ENCODE measurements around the gene CDC14A.

Gene CDC14A, protein sequence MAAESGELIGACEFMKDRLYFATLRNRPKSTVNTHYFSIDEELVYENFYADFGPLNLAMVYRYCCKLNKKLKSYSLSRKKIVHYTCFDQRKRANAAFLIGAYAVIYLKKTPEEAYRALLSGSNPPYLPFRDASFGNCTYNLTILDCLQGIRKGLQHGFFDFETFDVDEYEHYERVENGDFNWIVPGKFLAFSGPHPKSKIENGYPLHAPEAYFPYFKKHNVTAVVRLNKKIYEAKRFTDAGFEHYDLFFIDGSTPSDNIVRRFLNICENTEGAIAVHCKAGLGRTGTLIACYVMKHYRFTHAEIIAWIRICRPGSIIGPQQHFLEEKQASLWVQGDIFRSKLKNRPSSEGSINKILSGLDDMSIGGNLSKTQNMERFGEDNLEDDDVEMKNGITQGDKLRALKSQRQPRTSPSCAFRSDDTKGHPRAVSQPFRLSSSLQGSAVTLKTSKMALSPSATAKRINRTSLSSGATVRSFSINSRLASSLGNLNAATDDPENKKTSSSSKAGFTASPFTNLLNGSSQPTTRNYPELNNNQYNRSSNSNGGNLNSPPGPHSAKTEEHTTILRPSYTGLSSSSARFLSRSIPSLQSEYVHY

DNA sequence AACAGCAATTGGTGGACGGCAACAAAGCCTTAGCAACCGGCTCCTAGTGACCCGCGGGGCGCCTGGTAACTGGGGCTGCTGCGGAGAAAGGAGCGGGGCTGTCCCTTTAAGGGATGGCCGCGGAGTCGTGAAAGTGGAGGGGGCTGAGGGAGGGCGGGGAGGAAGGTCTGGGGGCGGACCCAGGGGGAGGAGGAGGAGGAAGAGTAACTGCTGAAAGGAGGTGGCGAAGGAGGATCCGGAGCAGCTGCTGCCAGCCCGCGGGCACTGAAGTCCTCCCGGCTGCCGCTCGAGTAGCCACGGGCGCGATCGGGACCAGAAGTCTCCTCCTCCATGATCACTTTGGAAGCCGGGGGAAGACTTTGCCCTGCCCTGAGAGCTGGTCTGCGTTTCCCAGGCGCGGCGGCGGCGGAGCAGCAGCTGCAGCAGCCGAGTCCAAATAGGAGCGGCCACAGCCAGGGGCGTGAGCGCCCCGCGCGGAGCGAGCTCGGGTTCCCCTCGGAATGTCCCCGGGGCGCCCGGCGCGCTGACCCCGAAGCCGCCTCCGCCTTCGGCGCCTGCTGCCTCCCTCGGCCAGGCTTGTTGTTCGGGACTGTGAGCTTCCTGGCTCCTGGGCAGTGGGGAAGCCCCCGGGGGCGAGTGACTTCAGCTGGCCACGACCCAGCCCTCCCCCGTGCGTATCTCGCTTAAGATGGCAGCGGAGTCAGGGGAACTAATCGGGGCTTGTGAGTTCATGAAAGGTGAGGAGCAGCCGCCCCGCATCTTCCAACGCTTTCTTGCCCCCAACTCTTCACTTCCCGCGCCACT, at the start of gene CDC14A:
Gene CDC14A, plus strand, starts transcription at position 240 of the 804 bp plus-strand sequence. Its CDS starts 449 bp downstream, at position 689.
- no peaks in the 10 kb centered on the region for H4K20me1 ChIP-seq (ENCODE audit: insufficient read depth, low read length)
- H3F3A ChIP-seq (ENCODE audit: insufficient read depth, low read length), result peaks cover 4% of the 10 kb centered on the region; the same call in 1 of the 2 replicates
- no peaks in the 10 kb centered on the region for H3K9me3 ChIP-seq (ENCODE audit: low read length)
- no peak for TF ChIP-seq CTCF (IDR thresholded peaks at IDR 0.05; ENCODE audit: low read length)
- TF ChIP-seq EZH2 (IDR thresholded peaks at IDR 0.05; ENCODE audit: borderline replicate concordance, low read length), result no peak
- H3K4me2 ChIP-seq (ENCODE audit: low read length), result peak within 1 kb of the TSS; percentile 79
- peaks cover 19% of the 10 kb centered on the region for H3K4me1 ChIP-seq (ENCODE audit: insufficient read depth, low read length, severe bottlenecking)
- H3K4me3 ChIP-seq (ENCODE audit: low read depth, low read length, poor library complexity, severe bottlenecking), result peak within 1 kb of the TSS; percentile 68
- no peaks in the 10 kb centered on the region for H3K27me3 ChIP-seq (ENCODE audit: insufficient read depth, low read length)
- H3K9me2 ChIP-seq (ENCODE audit: low read depth, low read length), result no peaks in the 10 kb centered on the region
- H3K27ac ChIP-seq (ENCODE audit: low read depth, low read length, poor library complexity, severe bottlenecking), result peak within 1 kb of the TSS; percentile 53
- H3K9ac ChIP-seq (ENCODE audit: low read length), result peak within 1 kb of the TSS; percentile 60
- no peaks in the 10 kb centered on the region for H3K79me2 ChIP-seq (ENCODE audit: insufficient read depth, low read length)
- H2AFZ ChIP-seq (ENCODE audit: low read length), result peak within 1 kb of the TSS; percentile 30; the same call in 1 of the 2 replicates
- no peaks in the 10 kb centered on the region for H3K36me3 ChIP-seq (ENCODE audit: insufficient read depth, low read length)

DNA sequence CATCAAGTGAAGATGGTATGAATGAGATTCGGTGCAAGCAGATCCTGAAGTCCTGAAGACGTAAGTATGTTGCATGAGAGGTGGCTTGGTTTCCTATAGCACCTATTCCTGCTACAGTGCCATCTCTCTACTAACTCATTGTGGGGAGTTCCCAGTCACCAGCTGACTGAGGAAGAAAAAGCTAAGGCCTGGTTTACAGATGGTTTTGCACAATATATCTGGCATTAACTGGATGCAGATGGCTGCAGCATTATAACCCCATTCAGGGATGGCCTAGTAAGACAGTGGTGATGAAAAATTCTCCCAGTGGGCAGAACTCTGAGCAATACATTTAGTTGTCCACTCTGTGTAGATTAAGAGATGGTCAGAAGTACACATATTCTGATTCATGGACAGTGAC, 49.6 kb upstream of the CDC14A start:
- no peaks in the 10 kb centered on the region for H3K79me2 ChIP-seq (ENCODE audit: insufficient read depth, low read length)
- H3K4me3 ChIP-seq (ENCODE audit: low read depth, low read length, poor library complexity, severe bottlenecking), result no peak overlapping the region
- H3K36me3 ChIP-seq (ENCODE audit: insufficient read depth, low read length), result no peaks in the 10 kb centered on the region
- H4K20me1 ChIP-seq (ENCODE audit: insufficient read depth, low read length), result no peaks in the 10 kb centered on the region
- no peak overlapping the region for H3K9ac ChIP-seq (ENCODE audit: low read length)
- H3K4me2 ChIP-seq (ENCODE audit: low read length), result no peak overlapping the region
- no peaks in the 10 kb centered on the region for H3K9me3 ChIP-seq (ENCODE audit: low read length)
- H3K27ac ChIP-seq (ENCODE audit: low read depth, low read length, poor library complexity, severe bottlenecking), result no peak overlapping the region
- no peaks in the 10 kb centered on the region for H3K9me2 ChIP-seq (ENCODE audit: low read depth, low read length)
- no peaks in the 10 kb centered on the region for H3K27me3 ChIP-seq (ENCODE audit: insufficient read depth, low read length)
- H3K4me1 ChIP-seq (ENCODE audit: insufficient read depth, low read length, severe bottlenecking), result no peaks in the 10 kb centered on the region
- H3F3A ChIP-seq (ENCODE audit: insufficient read depth, low read length), result no peaks in the 10 kb centered on the region
- TF ChIP-seq EZH2 (IDR thresholded peaks at IDR 0.05; ENCODE audit: borderline replicate concordance, low read length) (no peak), CTCF (IDR thresholded peaks at IDR 0.05; ENCODE audit: low read length) (no peak)
- no peak overlapping the region for H2AFZ ChIP-seq (ENCODE audit: low read length)

DNA sequence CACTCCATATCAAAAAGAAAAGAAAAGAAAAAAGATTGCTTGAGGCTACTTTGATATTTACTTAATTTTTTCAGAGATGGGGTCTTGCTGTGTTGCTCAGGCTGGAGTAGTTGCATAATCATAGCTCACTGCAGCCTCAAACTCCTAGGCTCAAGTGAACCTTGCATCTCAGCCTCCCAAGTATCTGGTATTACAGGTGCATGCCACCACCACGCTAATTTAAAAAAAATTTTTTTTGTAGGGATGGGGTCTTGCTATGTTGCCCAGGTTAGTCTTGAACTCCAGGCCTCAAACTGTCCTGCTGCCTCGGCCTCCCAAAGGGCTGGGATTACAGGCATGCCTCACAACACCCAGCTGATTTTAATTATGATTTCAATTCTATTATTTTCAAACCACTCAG, 48.1 kb upstream of the CDC14A start:
- Histone ChIP-seq H3F3A (ENCODE audit: insufficient read depth, low read length) (no peaks in the 10 kb centered on the region), H3K79me2 (ENCODE audit: insufficient read depth, low read length) (no peaks in the 10 kb centered on the region), H3K9me3 (ENCODE audit: low read length) (no peaks in the 10 kb centered on the region), H2AFZ (ENCODE audit: low read length) (no peak overlapping the region), H3K27me3 (ENCODE audit: insufficient read depth, low read length) (no peaks in the 10 kb centered on the region), H4K20me1 (ENCODE audit: insufficient read depth, low read length) (no peaks in the 10 kb centered on the region), H3K4me1 (ENCODE audit: insufficient read depth, low read length, severe bottlenecking) (no peaks in the 10 kb centered on the region), H3K36me3 (ENCODE audit: insufficient read depth, low read length) (no peaks in the 10 kb centered on the region), H3K9me2 (ENCODE audit: low read depth, low read length) (no peaks in the 10 kb centered on the region), H3K4me2 (ENCODE audit: low read length) (no peak overlapping the region), H3K27ac (ENCODE audit: low read depth, low read length, poor library complexity, severe bottlenecking) (no peak overlapping the region), H3K9ac (ENCODE audit: low read length) (no peak overlapping the region), H3K4me3 (ENCODE audit: low read depth, low read length, poor library complexity, severe bottlenecking) (no peak overlapping the region)
- TF ChIP-seq CTCF (IDR thresholded peaks at IDR 0.05; ENCODE audit: low read length), result no peak
- no peak for TF ChIP-seq EZH2 (IDR thresholded peaks at IDR 0.05; ENCODE audit: borderline replicate concordance, low read length)
